Neuronal stem cell (in vitro differentiated cells): ENCODE data around the gene NUDCD3.
"Not testable (repeated sequence)": the region's sequence is repeated elsewhere in the genome, so short reads cannot be mapped to it uniquely, and the experiment has no call there.

Source experiments
- DNase-seq: peaks from one replicate; pipeline ENCODE4 v3.0.0-alpha.2; 2013; ENCODE audit warnings: low spot score
- H2AFZ ChIP-seq: one replicate; pipeline ENCODE4 v1.6.1; 2013; ENCODE audit warnings: mild to moderate bottlenecking, low read length, inconsistent platforms
- H2AK5ac ChIP-seq: 2 replicates; pipeline ENCODE4 v1.6.1; 2013; ENCODE audit warnings: low read depth, mild to moderate bottlenecking, inconsistent platforms, low read length, moderate library complexity, mixed read lengths
- H2BK120ac ChIP-seq: 2 replicates; pipeline ENCODE4 v1.6.1; 2013; ENCODE audit warnings: low read depth, mild to moderate bottlenecking, inconsistent platforms, low read length, moderate library complexity, mixed read lengths
- H2BK12ac ChIP-seq: one replicate; pipeline ENCODE4 v1.6.1; 2013; ENCODE audit warnings: low read length, inconsistent platforms
- H2BK15ac ChIP-seq: 2 replicates; pipeline ENCODE4 v1.6.1; 2013; ENCODE audit warnings: mild to moderate bottlenecking, low read length, inconsistent platforms, mixed read lengths
- H2BK5ac ChIP-seq: one replicate; pipeline ENCODE4 v1.6.1; 2013; ENCODE audit warnings: inconsistent platforms, mild to moderate bottlenecking, low read length, moderate library complexity
- H3K14ac ChIP-seq: one replicate; pipeline ENCODE4 v1.6.1; 2013; ENCODE audit warnings: low read length, inconsistent platforms
- H3K18ac ChIP-seq: 2 replicates; pipeline ENCODE4 v1.6.1; 2013; ENCODE audit warnings: low read length, inconsistent platforms
- H3K23ac ChIP-seq: 2 replicates; pipeline ENCODE4 v1.6.1; 2013; ENCODE audit warnings: low read depth, mild to moderate bottlenecking, mixed read lengths, low read length, inconsistent platforms; ENCODE audit not compliant: poor library complexity
- H3K27ac ChIP-seq: replicated peaks from 3 replicates; pipeline ENCODE4 v1.5.1; 2013; ENCODE audit warnings: low read length, inconsistent platforms
- H3K27me3 ChIP-seq, 3 experiments: 2 replicates each; pipeline ENCODE4 v1.6.1; 2013; ENCODE audit warnings: low read length in 3 of 3, mild to moderate bottlenecking in 2 of 3, inconsistent platforms in 1 of 3, low read depth in 1 of 3, mixed read lengths in 1 of 3, moderate library complexity in 1 of 3; ENCODE audit not compliant: control insufficient read depth in 3 of 3, insufficient read depth in 3 of 3
- H3K36me3 ChIP-seq, 2 donors: replicated peaks in 1 of 2; 2 replicates each; pipeline ENCODE4 v1.6.1; 2013; ENCODE audit warnings: low read length in 2 of 2; ENCODE audit not compliant: control insufficient read depth in 2 of 2, insufficient read depth in 2 of 2
- H3K4ac ChIP-seq: 2 replicates; pipeline ENCODE4 v1.6.1; 2013; ENCODE audit warnings: inconsistent platforms, mild to moderate bottlenecking, low read length, moderate library complexity
- H3K4me1 ChIP-seq, 2 donors: 1 replicate in 1 of 2; 2 replicates in 1 of 2; pipeline ENCODE4 v1.6.1; 2013; ENCODE audit warnings: low read length in 2 of 2, low read depth in 1 of 2; ENCODE audit not compliant: control insufficient read depth in 2 of 2, insufficient read depth in 1 of 2
- H3K4me2 ChIP-seq: one replicate; pipeline ENCODE4 v1.6.1; 2013; ENCODE audit warnings: mild to moderate bottlenecking, low read length, inconsistent platforms; ENCODE audit not compliant: insufficient read depth, poor library complexity, severe bottlenecking
- H3K4me3 ChIP-seq, 2 donors: 2 replicates each; pipeline ENCODE4 v1.5.1; 2013; ENCODE audit warnings: low read length in 2 of 2, mild to moderate bottlenecking in 2 of 2, inconsistent platforms in 1 of 2, moderate library complexity in 1 of 2
- H3K79me1 ChIP-seq: one replicate; pipeline ENCODE4 v1.6.1; 2013; ENCODE audit warnings: low read depth, mild to moderate bottlenecking, inconsistent platforms, low read length, moderate library complexity
- H3K9ac ChIP-seq: one replicate; pipeline ENCODE4 v1.6.1; 2013; ENCODE audit warnings: mild to moderate bottlenecking, low read depth, low read length, inconsistent platforms; ENCODE audit not compliant: poor library complexity
- H3K9me3 ChIP-seq, 2 donors: replicated peaks in 1 of 2; 2 replicates each; pipeline versions ENCODE3 to v1.6.1; 2013; ENCODE audit warnings: low read length in 2 of 2, mild to moderate bottlenecking in 2 of 2, inconsistent platforms in 1 of 2, low read depth in 1 of 2, mixed read lengths in 1 of 2, moderate library complexity in 1 of 2; ENCODE audit not compliant: control insufficient read depth in 2 of 2, insufficient read depth in 1 of 2
- H4K8ac ChIP-seq: one replicate; pipeline ENCODE4 v1.6.1; 2013; ENCODE audit warnings: low read depth, mild to moderate bottlenecking, inconsistent platforms, low read length, moderate library complexity
- H4K91ac ChIP-seq: one replicate; pipeline ENCODE4 v1.6.1; 2013; ENCODE audit warnings: low read length, low read depth, mild to moderate bottlenecking, inconsistent platforms; ENCODE audit not compliant: poor library complexity
- WGBS, 2 donors: extraction: QIAGEN DNeasy Blood & Tissue Kit; methylation state at CpG; one replicate each; pipeline ENCODE4 v1.1.7; 2013; ENCODE audit warnings: missing lambda C conversion rate in 2 of 2, mixed read lengths in 1 of 2; ENCODE audit not compliant: insufficient read length in 2 of 2, insufficient replicate concordance in 1 of 2; ENCODE audit errors: extremely low coverage in 2 of 2; 5-methylcytosine and 5-hydroxymethylcytosine counted together

The NUDCD3 gene

DNA sequence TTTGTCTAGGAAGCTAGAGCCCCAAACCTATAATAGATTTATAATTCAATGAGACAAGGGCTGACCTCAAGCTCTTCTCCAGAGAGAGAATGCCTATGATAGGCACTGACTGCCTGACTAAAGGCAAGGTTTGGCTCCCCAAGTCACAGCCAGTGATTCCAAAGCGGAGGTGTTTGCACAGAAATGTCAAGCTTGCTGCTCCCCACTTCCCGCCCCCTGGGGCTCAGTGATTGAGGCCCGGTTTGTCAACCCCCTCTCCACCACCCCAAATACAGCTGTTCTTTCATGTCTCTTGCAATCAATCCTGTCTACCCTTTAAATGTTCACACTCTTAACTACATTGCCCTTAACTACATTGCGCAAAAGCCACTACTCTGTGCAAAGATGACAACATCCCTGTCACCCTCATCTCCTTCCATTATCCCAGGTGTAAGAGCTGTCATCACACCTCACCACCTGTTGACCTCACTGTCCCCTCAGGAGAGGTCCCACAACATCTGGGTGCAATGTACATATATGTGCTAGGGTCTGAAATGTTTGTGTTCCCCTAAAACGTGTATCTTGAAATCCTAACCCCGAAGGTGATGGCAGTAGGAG, 58.0 kb downstream of the NUDCD3 start:
- Histone ChIP-seq H2AK5ac (no peak overlapping the region), H3K14ac (no peak overlapping the region), H2BK12ac (no peak overlapping the region), H4K91ac (no peak overlapping the region), H3K4ac (no peak overlapping the region), H4K8ac (no peak overlapping the region), H2AFZ (no peak overlapping the region), H2BK15ac (no peak overlapping the region), H3K18ac (no peak overlapping the region), H3K36me3 (peaks cover 7 to 18% of the 10 kb centered on the region in 2 donors), H3K23ac (no peak overlapping the region), H2BK5ac (no peak overlapping the region), H3K4me3 (no peak overlapping the region), H3K4me2 (no peak overlapping the region), H3K4me1 (peaks cover 0 to 3% of the 10 kb centered on the region in 2 donors), H2BK120ac (no peak overlapping the region), H3K79me1 (peaks cover 11% of the 10 kb centered on the region), H3K9me3 (peaks cover 0 to 2% of the 10 kb centered on the region in 2 donors), H3K27me3 (no peaks in the 10 kb centered on the region), H3K9ac (no peak overlapping the region), H3K27ac (no peak overlapping the region)
- DNase-seq = no peak
- WGBS, 2 donors = no CpG with 5 or more reads among the region's 6 CpGs

DNA sequence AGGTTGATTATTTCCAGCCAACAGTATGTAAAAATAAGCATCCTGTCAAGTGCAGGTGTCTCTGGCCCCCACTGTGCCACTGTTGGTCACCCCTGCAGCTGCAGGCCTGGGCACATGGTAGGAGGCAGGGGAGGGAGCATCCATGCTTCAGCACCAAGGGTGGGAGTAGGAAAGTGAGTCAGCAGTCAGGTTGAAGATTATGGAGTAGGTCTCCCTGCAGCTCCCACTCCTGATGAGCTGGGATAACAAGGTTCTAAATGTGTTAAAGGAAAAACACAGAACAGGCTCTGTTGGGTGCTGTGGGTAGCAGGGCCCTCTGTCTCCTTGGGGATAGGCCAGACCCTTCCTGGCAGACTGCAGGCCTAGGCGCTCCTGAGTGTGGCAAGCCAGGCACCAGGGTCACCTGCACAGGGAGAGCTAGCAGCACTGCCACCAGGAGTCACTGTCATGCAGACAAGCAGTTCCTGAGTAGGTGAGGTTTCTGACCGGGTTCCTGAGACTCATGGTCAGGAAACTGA, 59.3 kb downstream of the NUDCD3 start:
- peaks cover 0 to 3% of the 10 kb centered on the region in 2 donors for H3K4me1 ChIP-seq
- H3K36me3 ChIP-seq = peaks cover 8 to 24% of the 10 kb centered on the region in 2 donors
- no peak overlapping the region for H4K91ac ChIP-seq
- H3K9me3 ChIP-seq = peaks cover 0 to 2% of the 10 kb centered on the region in 2 donors
- no peak overlapping the region for H3K27ac ChIP-seq
- peaks cover 11% of the 10 kb centered on the region for H3K79me1 ChIP-seq
- no peak overlapping the region for H2BK120ac ChIP-seq
- no peak overlapping the region for H2AK5ac ChIP-seq
- H2BK15ac ChIP-seq = no peak overlapping the region
- H3K14ac ChIP-seq = no peak overlapping the region
- H2BK5ac ChIP-seq = no peak overlapping the region
- DNase-seq = no peak
- no peak overlapping the region for H3K4me3 ChIP-seq
- no peak overlapping the region for H3K23ac ChIP-seq
- no peak overlapping the region for H2AFZ ChIP-seq
- H3K4me2 ChIP-seq = no peak overlapping the region
- WGBS, 2 donors = no CpG with 5 or more reads among the region's 2 CpGs
- no peak overlapping the region for H4K8ac ChIP-seq
- no peak overlapping the region for H3K4ac ChIP-seq
- no peak overlapping the region for H3K9ac ChIP-seq
- H3K27me3 ChIP-seq = no peaks in the 10 kb centered on the region
- H2BK12ac ChIP-seq = no peak overlapping the region
- no peak overlapping the region for H3K18ac ChIP-seq

DNA sequence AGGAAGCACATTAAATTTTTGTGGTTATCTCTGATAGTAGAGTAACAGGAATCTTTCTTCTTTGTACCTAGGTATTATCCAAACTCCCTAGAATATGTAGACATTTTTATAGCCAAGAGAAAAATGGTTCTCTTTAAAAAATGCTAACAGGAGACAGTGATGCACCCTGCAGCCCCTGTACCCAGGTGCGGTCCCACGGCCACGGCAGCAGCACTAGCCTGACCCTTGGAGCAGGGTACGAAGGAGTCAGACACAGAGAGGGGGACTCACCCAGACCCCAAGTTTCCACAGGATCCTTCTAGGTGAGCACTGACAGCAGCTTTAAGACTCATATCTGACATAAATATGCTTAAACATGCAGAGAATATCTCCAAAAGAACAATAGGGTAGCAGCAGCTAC, 60.4 kb downstream of the NUDCD3 start:
- H3K23ac ChIP-seq = no peak overlapping the region
- H3K27ac ChIP-seq = no peak overlapping the region
- H3K4me3 ChIP-seq = no peak overlapping the region
- H2AFZ ChIP-seq = no peak overlapping the region
- H4K8ac ChIP-seq = no peak overlapping the region
- H2BK5ac ChIP-seq = no peak overlapping the region
- H3K18ac ChIP-seq = no peak overlapping the region
- no peak overlapping the region for H2AK5ac ChIP-seq
- no peak overlapping the region for H3K9ac ChIP-seq
- H3K27me3 ChIP-seq = no peaks in the 10 kb centered on the region
- DNase-seq = no peak
- no CpG with 5 or more reads among the region's 4 CpGs for WGBS, 2 donors
- H4K91ac ChIP-seq = no peak overlapping the region
- H3K4me2 ChIP-seq = no peak overlapping the region
- H2BK15ac ChIP-seq = no peak overlapping the region
- peaks cover 0 to 3% of the 10 kb centered on the region in 2 donors for H3K4me1 ChIP-seq
- H3K4ac ChIP-seq = no peak overlapping the region
- no peak overlapping the region for H2BK120ac ChIP-seq
- H3K14ac ChIP-seq = no peak overlapping the region
- H2BK12ac ChIP-seq = no peak overlapping the region
- peaks cover 0 to 2% of the 10 kb centered on the region in 2 donors for H3K9me3 ChIP-seq
- H3K79me1 ChIP-seq = peaks cover 11% of the 10 kb centered on the region
- H3K36me3 ChIP-seq = peaks cover 15 to 33% of the 10 kb centered on the region in 2 donors

DNA sequence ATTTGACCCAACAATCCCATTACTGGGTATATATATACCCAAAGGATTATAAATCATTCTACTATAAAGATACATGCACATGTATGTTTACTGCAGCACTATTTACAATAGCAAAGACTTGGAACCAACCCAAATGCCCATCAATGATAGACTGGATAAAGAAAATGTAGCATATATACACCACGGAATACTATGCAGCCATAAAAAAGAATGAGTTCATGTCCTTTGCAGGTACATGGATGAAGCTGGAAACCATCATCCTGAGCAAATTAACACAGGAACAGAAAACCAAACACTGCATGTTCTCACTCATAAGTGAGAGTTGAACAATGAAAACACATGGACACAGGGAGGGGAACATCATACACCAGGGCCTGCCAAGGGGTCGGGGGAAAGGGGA, 65.7 kb downstream of the NUDCD3 start:
- not testable (repeated sequence) for H2BK5ac ChIP-seq, DNase-seq, H4K91ac ChIP-seq, H2AFZ ChIP-seq, H3K27me3 ChIP-seq, H3K18ac ChIP-seq, H3K23ac ChIP-seq, H4K8ac ChIP-seq, H2BK15ac ChIP-seq, H2AK5ac ChIP-seq, H3K9ac ChIP-seq, H2BK120ac ChIP-seq, H3K14ac ChIP-seq, H3K27ac ChIP-seq, H2BK12ac ChIP-seq, H3K9me3 ChIP-seq, H3K79me1 ChIP-seq, H3K4ac ChIP-seq, H3K4me3 ChIP-seq, H3K4me1 ChIP-seq, H3K4me2 ChIP-seq
- no CpG with 5 or more reads among the region's 2 CpGs for WGBS, 2 donors
- H3K36me3 ChIP-seq = peaks cover 8 to 28% of the 10 kb centered on the region in 2 donors
